ENCODE measurements around the gene DEXI.
"Not testable (repeated sequence)": the region's sequence is repeated elsewhere in the genome, so short reads cannot be mapped to it uniquely, and the experiment has no call there.

The DEXI gene

GRCh38 chr16:10967986-10968385 lies 25.7 kb upstream of the DEXI start:
- no peaks in the 10 kb centered on the region for H3K9me3 ChIP-seq
- TF ChIP-seq, protein P1, sequence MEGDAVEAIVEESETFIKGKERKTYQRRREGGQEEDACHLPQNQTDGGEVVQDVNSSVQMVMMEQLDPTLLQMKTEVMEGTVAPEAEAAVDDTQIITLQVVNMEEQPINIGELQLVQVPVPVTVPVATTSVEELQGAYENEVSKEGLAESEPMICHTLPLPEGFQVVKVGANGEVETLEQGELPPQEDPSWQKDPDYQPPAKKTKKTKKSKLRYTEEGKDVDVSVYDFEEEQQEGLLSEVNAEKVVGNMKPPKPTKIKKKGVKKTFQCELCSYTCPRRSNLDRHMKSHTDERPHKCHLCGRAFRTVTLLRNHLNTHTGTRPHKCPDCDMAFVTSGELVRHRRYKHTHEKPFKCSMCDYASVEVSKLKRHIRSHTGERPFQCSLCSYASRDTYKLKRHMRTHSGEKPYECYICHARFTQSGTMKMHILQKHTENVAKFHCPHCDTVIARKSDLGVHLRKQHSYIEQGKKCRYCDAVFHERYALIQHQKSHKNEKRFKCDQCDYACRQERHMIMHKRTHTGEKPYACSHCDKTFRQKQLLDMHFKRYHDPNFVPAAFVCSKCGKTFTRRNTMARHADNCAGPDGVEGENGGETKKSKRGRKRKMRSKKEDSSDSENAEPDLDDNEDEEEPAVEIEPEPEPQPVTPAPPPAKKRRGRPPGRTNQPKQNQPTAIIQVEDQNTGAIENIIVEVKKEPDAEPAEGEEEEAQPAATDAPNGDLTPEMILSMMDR (IDR thresholded peaks at IDR 0.05; ENCODE audit: low read depth, low read length) = no peak
- peaks cover 24% of the 10 kb centered on the region for H3K36me3 ChIP-seq
- H3K27me3 ChIP-seq = no peaks in the 10 kb centered on the region
- peaks cover 15% of the 10 kb centered on the region for H3K4me1 ChIP-seq
- peak; percentile 46 for DNase-seq
- H3K4me3 ChIP-seq (ENCODE audit: low read depth, low read length) = no peak overlapping the region

DNA sequence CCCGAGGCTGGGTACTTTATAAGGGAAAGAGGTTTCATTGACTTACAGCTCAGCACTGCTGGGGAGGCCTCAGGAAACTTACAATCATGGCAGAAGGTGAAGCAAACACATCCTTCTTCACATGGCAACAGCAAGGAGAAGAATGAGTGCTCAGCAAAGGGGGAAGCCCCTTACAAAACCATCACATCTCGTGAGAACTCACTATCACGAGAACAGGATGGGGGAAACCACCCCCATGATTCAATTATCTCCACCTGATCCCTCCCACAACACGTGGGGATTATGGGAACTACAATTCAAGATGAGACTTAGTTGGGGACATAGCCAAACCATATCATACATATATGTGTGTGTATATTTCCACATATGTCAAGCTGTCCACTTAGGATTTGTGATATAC lies 24.3 kb upstream of the DEXI start:
- not testable (repeated sequence) for H3K4me1 ChIP-seq; H3K9me3 ChIP-seq; DNase-seq; H3K4me3 ChIP-seq (ENCODE audit: low read depth, low read length); H3K27me3 ChIP-seq
- H3K36me3 ChIP-seq = peaks cover 24% of the 10 kb centered on the region

- Histone ChIP-seq H3K27me3 (no peaks in the 10 kb centered on the region), H3K36me3 (peaks cover 21% of the 10 kb centered on the region), H3K4me1 (peaks cover 6% of the 10 kb centered on the region; the same call in 1 of the 2 replicates), H3K9me3 (no peaks in the 10 kb centered on the region), H3K4me3 (ENCODE audit: low read depth, low read length) (no peak overlapping the region)
- DNase-seq = no peak
- TF ChIP-seq, protein P1 (IDR thresholded peaks at IDR 0.05; ENCODE audit: low read depth, low read length) = no peak
Measured at GRCh38 chr16:10966129-10966528, 23.9 kb upstream of the DEXI start.

DNA sequence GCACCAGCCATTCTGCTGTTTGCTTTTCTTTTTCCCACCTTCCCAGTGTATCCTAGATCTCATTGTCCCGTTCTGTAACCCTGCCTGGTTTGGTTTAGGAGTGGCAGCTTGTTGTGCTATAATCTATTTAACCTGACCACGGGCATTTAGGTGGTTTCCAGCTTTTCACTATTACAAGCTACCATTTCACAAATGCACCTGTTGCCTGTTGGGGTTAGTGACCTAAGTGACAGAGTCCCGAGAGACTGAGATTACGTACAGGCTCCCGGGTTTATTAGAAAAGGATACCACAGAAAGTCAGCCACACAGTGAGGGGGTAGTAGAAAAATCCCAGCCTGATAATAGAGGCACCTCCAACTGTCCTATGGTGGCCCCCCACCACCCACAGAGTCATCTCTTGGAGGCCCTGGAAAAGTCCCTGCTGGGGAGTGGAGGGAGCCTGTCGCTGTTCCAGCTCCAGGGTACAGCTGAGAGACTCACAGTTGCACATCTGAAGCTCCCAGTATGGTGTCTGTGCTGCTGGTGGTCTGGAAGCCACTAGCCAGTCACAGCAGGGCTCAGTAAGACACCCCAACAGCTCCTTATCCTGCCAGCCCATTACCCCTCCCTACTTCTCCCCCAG lies 23.3 kb upstream of the DEXI start:
- no peaks in the 10 kb centered on the region for H3K9me3 ChIP-seq
- no peak for DNase-seq
- TF ChIP-seq, protein P1 (IDR thresholded peaks at IDR 0.05; ENCODE audit: low read depth, low read length) = no peak
- no peak overlapping the region for H3K4me3 ChIP-seq (ENCODE audit: low read depth, low read length)
- H3K27me3 ChIP-seq = no peaks in the 10 kb centered on the region
- peaks cover 6% of the 10 kb centered on the region; the same call in 1 of the 2 replicates for H3K4me1 ChIP-seq
- peaks cover 20% of the 10 kb centered on the region for H3K36me3 ChIP-seq

- Histone ChIP-seq H3K36me3 (peaks cover 18% of the 10 kb centered on the region), H3K4me1 (peaks cover 6% of the 10 kb centered on the region; the same call in 1 of the 2 replicates), H3K9me3 (no peaks in the 10 kb centered on the region), H3K4me3 (ENCODE audit: low read depth, low read length) (no peak overlapping the region), H3K27me3 (no peaks in the 10 kb centered on the region)
- DNase-seq = no peak
- TF ChIP-seq, protein P1 (IDR thresholded peaks at IDR 0.05; ENCODE audit: low read depth, low read length) = no peak
Measured at GRCh38 chr16:10964891-10965326, 22.6 kb upstream of the DEXI start.

- TF ChIP-seq, protein P1 (IDR thresholded peaks at IDR 0.05; ENCODE audit: low read depth, low read length) = peak; percentile 98
- Histone ChIP-seq H3K4me1 (peaks cover 6% of the 10 kb centered on the region; the same call in 1 of the 2 replicates), H3K4me3 (ENCODE audit: low read depth, low read length) (no peak overlapping the region), H3K9me3 (no peaks in the 10 kb centered on the region), H3K36me3 (peaks cover 13% of the 10 kb centered on the region), H3K27me3 (no peaks in the 10 kb centered on the region)
- peak; percentile 85 for DNase-seq
Measured at GRCh38 chr16:10964039-10964890, 22.0 kb upstream of the DEXI start.
